SK-N-SH (cell line): ENCODE data around the gene CRTC3.

ENCODE experiments used
- CHD2 ChIP-seq: fragments of 150-350 bp; IDR thresholded peaks from 2 replicates; pipeline ENCODE4 v1.6.1; 2018; ENCODE audit warnings: low read length; ENCODE audit not compliant: partially characterized antibody
- POLR2AphosphoS5 ChIP-seq: IDR thresholded peaks from 2 replicates; pipeline ENCODE4 v1.6.1; 2012; ENCODE audit warnings: low read depth, low read length
- TAF1 ChIP-seq: IDR thresholded peaks from 2 replicates; pipeline ENCODE4 v1.6.1; 2012; ENCODE audit warnings: low read depth, mild to moderate bottlenecking, low read length, moderate library complexity, borderline replicate concordance
- TF ChIP-seq, protein P1 (sequence below): fragments of 200-600 bp; sonication (generic); IDR thresholded peaks from 2 replicates; pipeline ENCODE4 v1.6.1; 2017; ENCODE audit warnings: antibody characterized with exemption, mild to moderate bottlenecking, moderate library complexity

DNA sequence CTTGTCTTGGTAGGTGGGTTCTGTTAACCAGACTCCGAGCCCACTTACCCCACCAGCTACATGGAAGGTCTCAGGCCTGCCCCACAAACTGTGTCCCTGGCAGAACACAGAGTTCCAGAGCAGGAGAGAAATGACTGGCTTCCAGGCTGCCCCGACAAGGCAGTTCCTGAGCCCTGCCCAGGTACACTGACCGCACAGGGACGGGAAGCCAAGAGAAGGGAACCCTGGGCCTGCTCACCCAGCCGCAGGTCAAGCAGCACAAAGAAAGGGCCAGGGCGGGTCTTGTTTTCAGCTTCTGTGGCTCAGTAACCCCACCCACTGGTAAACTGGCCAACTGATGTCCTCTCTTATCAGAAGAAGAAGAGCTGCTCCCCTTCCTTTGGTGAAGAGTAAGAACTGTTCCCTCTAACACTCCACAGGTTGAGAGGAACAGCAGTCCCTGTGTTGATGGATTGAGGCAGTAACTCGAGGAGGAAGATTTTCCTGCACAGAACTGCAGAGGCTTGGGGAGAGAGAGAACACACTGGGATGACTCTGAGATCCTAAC is 68.4 kb downstream of the CRTC3 start:
- TF ChIP-seq, protein P1, sequence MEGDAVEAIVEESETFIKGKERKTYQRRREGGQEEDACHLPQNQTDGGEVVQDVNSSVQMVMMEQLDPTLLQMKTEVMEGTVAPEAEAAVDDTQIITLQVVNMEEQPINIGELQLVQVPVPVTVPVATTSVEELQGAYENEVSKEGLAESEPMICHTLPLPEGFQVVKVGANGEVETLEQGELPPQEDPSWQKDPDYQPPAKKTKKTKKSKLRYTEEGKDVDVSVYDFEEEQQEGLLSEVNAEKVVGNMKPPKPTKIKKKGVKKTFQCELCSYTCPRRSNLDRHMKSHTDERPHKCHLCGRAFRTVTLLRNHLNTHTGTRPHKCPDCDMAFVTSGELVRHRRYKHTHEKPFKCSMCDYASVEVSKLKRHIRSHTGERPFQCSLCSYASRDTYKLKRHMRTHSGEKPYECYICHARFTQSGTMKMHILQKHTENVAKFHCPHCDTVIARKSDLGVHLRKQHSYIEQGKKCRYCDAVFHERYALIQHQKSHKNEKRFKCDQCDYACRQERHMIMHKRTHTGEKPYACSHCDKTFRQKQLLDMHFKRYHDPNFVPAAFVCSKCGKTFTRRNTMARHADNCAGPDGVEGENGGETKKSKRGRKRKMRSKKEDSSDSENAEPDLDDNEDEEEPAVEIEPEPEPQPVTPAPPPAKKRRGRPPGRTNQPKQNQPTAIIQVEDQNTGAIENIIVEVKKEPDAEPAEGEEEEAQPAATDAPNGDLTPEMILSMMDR: no peak
- TF ChIP-seq TAF1 (no peak), POLR2AphosphoS5 (no peak), CHD2 (no peak)
